ENCODE data around the gene AZIN2. TPM values are rescaled to one million over a fixed set of nuclear protein-coding genes. Genes with fewer than 3 reads are reported as not detected.

AZIN2 gene
- total and polyA plus RNA-seq, 2 donors from 2014 or later: 4.9 to 7.5 TPM

DNA sequence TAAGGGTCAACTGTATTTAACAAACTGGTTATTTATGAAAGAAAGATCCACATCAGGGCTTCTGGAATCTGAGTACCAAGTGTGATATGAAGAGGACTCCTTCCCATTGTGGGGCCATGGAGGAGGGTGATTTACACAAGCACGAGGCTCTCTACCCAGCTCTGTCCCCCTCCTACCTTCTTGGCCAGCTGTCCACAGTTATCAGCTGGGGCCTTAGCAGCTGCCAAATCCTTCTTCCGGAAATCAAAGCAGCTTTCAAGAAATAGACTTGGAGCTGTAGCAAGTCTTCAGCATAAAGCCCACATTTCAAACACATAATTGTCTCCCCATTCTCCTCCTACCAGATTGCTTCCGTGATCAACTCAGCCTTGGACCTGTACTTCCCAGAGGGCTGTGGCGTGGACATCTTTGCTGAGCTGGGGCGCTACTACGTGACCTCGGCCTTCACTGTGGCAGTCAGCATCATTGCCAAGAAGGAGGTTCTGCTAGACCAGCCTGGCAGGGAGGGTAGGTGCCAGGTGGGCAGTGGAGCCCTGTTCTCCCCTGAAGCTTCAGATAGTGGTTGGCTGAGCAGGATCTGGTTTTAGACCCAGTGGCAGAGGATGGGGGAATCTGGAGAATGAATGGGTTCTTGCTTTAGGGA lies 15.5 kb downstream of the AZIN2 start:
- DNase-seq: no peak
- no peak for FAIRE-seq
- H3K36me3 ChIP-seq (ENCODE audit: control insufficient read depth in 2 of 3, insufficient read depth in 3 of 3, low read length in 3 of 3): peaks cover 0 to 3% (median 0%) of the 10 kb centered on the region in 3 donors
- H3K27ac ChIP-seq (ENCODE audit: low read depth in 2 of 2, low read length in 2 of 2): no peak overlapping the region
- H3K4me3 ChIP-seq (ENCODE audit: low read length in 3 of 3): no peak overlapping the region
- peaks cover 0 to 2% (median 0%) of the 10 kb centered on the region in 3 donors for H3K4me1 ChIP-seq (ENCODE audit: control insufficient read depth in 2 of 3, insufficient read depth in 2 of 3, low read depth in 1 of 3, low read length in 3 of 3)
- H3K27me3 ChIP-seq (ENCODE audit: control insufficient read depth, insufficient read depth, low read length): no peaks in the 10 kb centered on the region
- no peaks in the 10 kb centered on the region for H3K9me3 ChIP-seq (ENCODE audit: control insufficient read depth in 2 of 3, insufficient read depth in 1 of 3, low read length in 3 of 3)
- intact Hi-C loops (cut with DNase I): no loop called here
- TF ChIP-seq, protein P1, sequence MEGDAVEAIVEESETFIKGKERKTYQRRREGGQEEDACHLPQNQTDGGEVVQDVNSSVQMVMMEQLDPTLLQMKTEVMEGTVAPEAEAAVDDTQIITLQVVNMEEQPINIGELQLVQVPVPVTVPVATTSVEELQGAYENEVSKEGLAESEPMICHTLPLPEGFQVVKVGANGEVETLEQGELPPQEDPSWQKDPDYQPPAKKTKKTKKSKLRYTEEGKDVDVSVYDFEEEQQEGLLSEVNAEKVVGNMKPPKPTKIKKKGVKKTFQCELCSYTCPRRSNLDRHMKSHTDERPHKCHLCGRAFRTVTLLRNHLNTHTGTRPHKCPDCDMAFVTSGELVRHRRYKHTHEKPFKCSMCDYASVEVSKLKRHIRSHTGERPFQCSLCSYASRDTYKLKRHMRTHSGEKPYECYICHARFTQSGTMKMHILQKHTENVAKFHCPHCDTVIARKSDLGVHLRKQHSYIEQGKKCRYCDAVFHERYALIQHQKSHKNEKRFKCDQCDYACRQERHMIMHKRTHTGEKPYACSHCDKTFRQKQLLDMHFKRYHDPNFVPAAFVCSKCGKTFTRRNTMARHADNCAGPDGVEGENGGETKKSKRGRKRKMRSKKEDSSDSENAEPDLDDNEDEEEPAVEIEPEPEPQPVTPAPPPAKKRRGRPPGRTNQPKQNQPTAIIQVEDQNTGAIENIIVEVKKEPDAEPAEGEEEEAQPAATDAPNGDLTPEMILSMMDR (IDR thresholded peaks at IDR 0.05; ENCODE audit: borderline replicate concordance, extremely low read depth, insufficient read depth): no peak
- no peak overlapping the region for H3K9ac ChIP-seq (ENCODE audit: low read length in 3 of 3)

DNA sequence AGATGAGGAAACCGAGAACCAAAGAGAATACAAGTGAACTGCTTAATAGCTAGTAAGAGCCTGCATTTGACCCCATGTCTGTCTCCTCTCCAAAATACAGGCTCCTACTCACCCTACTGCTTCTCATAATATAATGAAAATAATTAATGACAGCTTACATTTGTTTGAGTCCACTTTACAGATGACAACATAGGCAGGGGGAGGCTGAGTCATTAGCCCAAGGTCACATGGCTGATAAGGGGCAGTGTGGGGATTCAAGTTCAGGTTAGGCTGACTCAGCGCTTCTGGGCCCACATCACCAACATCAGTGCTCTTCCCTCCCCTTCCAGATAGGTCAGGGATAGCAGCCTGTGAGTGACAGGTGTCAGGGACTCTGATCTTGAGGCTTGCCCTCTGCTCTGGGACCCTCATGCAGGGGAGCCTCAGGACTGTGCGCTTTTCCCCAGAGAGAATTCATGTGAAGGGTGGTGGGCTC lies 16.2 kb downstream of the AZIN2 start:
- Histone ChIP-seq H3K4me1 (ENCODE audit: control insufficient read depth in 2 of 3, insufficient read depth in 2 of 3, low read depth in 1 of 3, low read length in 3 of 3) (peaks cover 0 to 2% (median 0%) of the 10 kb centered on the region in 3 donors), H3K4me3 (ENCODE audit: low read length in 3 of 3) (no peak overlapping the region), H3K9me3 (ENCODE audit: control insufficient read depth in 2 of 3, insufficient read depth in 1 of 3, low read length in 3 of 3) (no peaks in the 10 kb centered on the region), H3K9ac (ENCODE audit: low read length in 3 of 3) (no peak overlapping the region), H3K27me3 (ENCODE audit: control insufficient read depth, insufficient read depth, low read length) (no peaks in the 10 kb centered on the region), H3K36me3 (ENCODE audit: control insufficient read depth in 2 of 3, insufficient read depth in 3 of 3, low read length in 3 of 3) (peaks cover 0 to 3% (median 0%) of the 10 kb centered on the region in 3 donors), H3K27ac (ENCODE audit: low read depth in 2 of 2, low read length in 2 of 2) (no peak overlapping the region)
- TF ChIP-seq, protein P1 (IDR thresholded peaks at IDR 0.05; ENCODE audit: borderline replicate concordance, extremely low read depth, insufficient read depth): no peak
- intact Hi-C loops (cut with DNase I): no loop called here
- FAIRE-seq (no peak), DNase-seq (no peak)

DNA sequence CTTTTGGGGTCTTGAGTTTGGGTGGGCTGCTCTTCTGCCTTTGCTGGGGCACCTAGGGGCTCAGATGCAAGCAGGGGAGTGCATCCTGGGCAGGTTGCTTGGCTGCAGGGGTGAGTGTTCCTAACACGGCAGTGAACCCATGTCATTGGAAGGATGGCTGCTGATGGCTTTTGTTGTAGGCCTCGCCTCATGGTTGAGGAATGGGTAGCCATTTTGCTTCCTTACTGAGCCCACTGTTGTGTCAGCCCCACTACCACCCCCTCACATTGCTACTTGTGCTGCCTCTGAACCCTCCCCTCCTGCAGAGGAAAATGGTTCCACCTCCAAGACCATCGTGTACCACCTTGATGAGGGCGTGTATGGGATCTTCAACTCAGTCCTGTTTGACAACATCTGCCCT lies 16.8 kb downstream of the AZIN2 start:
- DNase-seq (no peak), FAIRE-seq (no peak)
- no peaks in the 10 kb centered on the region for H3K27me3 ChIP-seq (ENCODE audit: control insufficient read depth, insufficient read depth, low read length)
- TF ChIP-seq, protein P1 (IDR thresholded peaks at IDR 0.05; ENCODE audit: borderline replicate concordance, extremely low read depth, insufficient read depth): no peak
- peaks cover 0 to 2% (median 0%) of the 10 kb centered on the region in 3 donors for H3K4me1 ChIP-seq (ENCODE audit: control insufficient read depth in 2 of 3, insufficient read depth in 2 of 3, low read depth in 1 of 3, low read length in 3 of 3)
- H3K9ac ChIP-seq (ENCODE audit: low read length in 3 of 3): no peak overlapping the region
- peaks cover 0 to 7% (median 0%) of the 10 kb centered on the region in 3 donors for H3K36me3 ChIP-seq (ENCODE audit: control insufficient read depth in 2 of 3, insufficient read depth in 3 of 3, low read length in 3 of 3)
- H3K9me3 ChIP-seq (ENCODE audit: control insufficient read depth in 2 of 3, insufficient read depth in 1 of 3, low read length in 3 of 3): no peaks in the 10 kb centered on the region
- intact Hi-C loops (cut with DNase I): no loop called here
- H3K27ac ChIP-seq (ENCODE audit: low read depth in 2 of 2, low read length in 2 of 2): no peak overlapping the region
- H3K4me3 ChIP-seq (ENCODE audit: low read length in 3 of 3): no peak overlapping the region
